DND-41 (cell line): Measurements from ENCODE around the gene SYNCRIP.

Source experiments
- CTCF ChIP-seq: IDR thresholded peaks from 2 replicates; pipeline ENCODE4 v1.5.1; 2012; ENCODE audit warnings: borderline replicate concordance, low read length, moderate library complexity, mild to moderate bottlenecking; ENCODE audit not compliant: poor library complexity, severe bottlenecking; ENCODE audit errors: extremely low read depth
- EZH2 ChIP-seq: IDR thresholded peaks from 3 replicates; pipeline ENCODE4 v1.6.1; 2012; ENCODE audit warnings: borderline replicate concordance, low read depth, mild to moderate bottlenecking, moderate library complexity, low read length, inconsistent platforms; ENCODE audit not compliant: severe bottlenecking

DNA sequence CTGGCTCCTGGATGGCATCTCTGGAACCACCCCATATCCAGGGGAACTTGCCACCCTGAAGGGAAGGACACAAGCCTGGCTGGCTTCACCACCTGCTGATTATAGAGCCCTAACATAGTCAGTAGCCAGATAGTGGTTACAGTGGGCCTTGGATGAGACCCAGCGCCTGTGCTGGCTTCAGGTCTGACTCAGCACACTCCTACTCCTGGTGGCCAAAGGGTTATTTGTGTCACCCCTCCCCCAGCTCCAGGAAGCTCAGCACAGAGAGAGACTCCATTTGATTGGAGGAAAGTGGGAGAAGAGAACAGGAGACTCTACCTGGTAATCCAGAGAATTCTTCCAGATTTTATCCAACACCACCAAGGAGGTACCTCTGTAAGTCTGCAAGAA is 61.8 kb downstream of the SYNCRIP start:
- no peak for TF ChIP-seq CTCF
- no peak for TF ChIP-seq EZH2
